MM.1S (cell line): ENCODE results near the gene LFNG.
"Not testable (repeated sequence)": the region's sequence is repeated elsewhere in the genome, so short reads cannot be mapped to it uniquely, and the experiment has no call there.

Source experiments
- DNase-seq: peaks from one replicate; pipeline ENCODE4 v3.0.0-alpha.2; 2015
- H2AFZ ChIP-seq: fragments of 300-600 bp; sonication (generic); 2 replicates; pipeline ENCODE4 v1.6.0; 2016; ENCODE audit warnings: antibody characterized with exemption, low read length
- H3F3A ChIP-seq: fragments of 300-600 bp; sonication (generic); 2 replicates; pipeline ENCODE4 v1.6.1; 2016; ENCODE audit warnings: mild to moderate bottlenecking, antibody characterized with exemption, low read length, moderate library complexity, mixed read lengths; ENCODE audit not compliant: insufficient read depth
- H3K27ac ChIP-seq: fragments of 300-600 bp; sonication (generic); 2 replicates; pipeline ENCODE4 v1.5.1; 2016; ENCODE audit warnings: mild to moderate bottlenecking, low read length
- H3K27me3 ChIP-seq: fragments of 300-600 bp; sonication (generic); replicated peaks from 2 replicates; pipeline ENCODE4 v1.6.0; 2016; ENCODE audit warnings: low read length; ENCODE audit not compliant: insufficient read depth
- H3K36me3 ChIP-seq: fragments of 300-600 bp; sonication (generic); replicated peaks from 2 replicates; pipeline ENCODE4 v1.6.1; 2016; ENCODE audit warnings: mild to moderate bottlenecking, low read length, mixed read lengths; ENCODE audit not compliant: insufficient read depth
- H3K4me1 ChIP-seq: fragments of 300-600 bp; sonication (generic); 2 replicates; pipeline ENCODE4 v1.6.1; 2016; ENCODE audit warnings: low read length, mixed read lengths
- H3K4me2 ChIP-seq: fragments of 300-600 bp; sonication (generic); 2 replicates; pipeline ENCODE4 v1.6.0; 2016; ENCODE audit warnings: low read depth, low read length
- H3K4me3 ChIP-seq: fragments of 300-600 bp; sonication (generic); 2 replicates; pipeline ENCODE4 v1.5.1; 2016; ENCODE audit warnings: low read length, mixed read lengths
- H3K79me2 ChIP-seq: fragments of 300-600 bp; sonication (generic); 2 replicates; pipeline ENCODE4 v1.6.1; 2016; ENCODE audit warnings: mixed run types, low read length, mixed read lengths
- H3K9ac ChIP-seq: fragments of 300-600 bp; sonication (generic); 2 replicates; pipeline ENCODE4 v1.6.1; 2016; ENCODE audit warnings: low read length, mixed read lengths
- H3K9me2 ChIP-seq: fragments of 300-600 bp; sonication (generic); replicated peaks from 2 replicates; pipeline ENCODE4 v1.6.1; 2016; ENCODE audit warnings: mild to moderate bottlenecking, low read length, mixed read lengths; ENCODE audit not compliant: insufficient read depth
- H3K9me3 ChIP-seq: fragments of 300-600 bp; sonication (generic); replicated peaks from 2 replicates; pipeline ENCODE4 v1.6.1; 2016; ENCODE audit warnings: mild to moderate bottlenecking, low read length, mixed read lengths; ENCODE audit not compliant: insufficient read depth
- H4K20me1 ChIP-seq: fragments of 300-600 bp; sonication (generic); 2 replicates; pipeline ENCODE4 v1.6.1; 2016; ENCODE audit warnings: mild to moderate bottlenecking, low read length, moderate library complexity, mixed read lengths; ENCODE audit not compliant: insufficient read depth
- CTCF ChIP-seq: fragments of 300-600 bp; sonication (generic); IDR thresholded peaks from 2 replicates; pipeline ENCODE4 v1.5.1; 2016; ENCODE audit warnings: antibody characterized with exemption, low read length, mixed read lengths
- EZH2 ChIP-seq: fragments of 300-600 bp; sonication (generic); optimal IDR thresholded peaks from 2 replicates; pipeline ENCODE3; 2017; ENCODE audit warnings: low read depth, mild to moderate bottlenecking, antibody characterized with exemption, low read length, mixed read lengths
- EZH2phosphoT487 ChIP-seq: fragments of 300-600 bp; sonication (generic); IDR thresholded peaks from 2 replicates; pipeline ENCODE4 v1.6.1; 2018; ENCODE audit warnings: antibody characterized with exemption, low read length

The LFNG gene

GRCh38 chr7:2528481-2529095 is 9.0 kb downstream of the LFNG start:
- Histone ChIP-seq H3K9me2 (no peaks in the 10 kb centered on the region), H3K9me3 (no peaks in the 10 kb centered on the region), H3K36me3 (no peaks in the 10 kb centered on the region), H3K79me2 (no peaks in the 10 kb centered on the region), H4K20me1 (no peaks in the 10 kb centered on the region), H3K27ac (no peak overlapping the region), H2AFZ (no peak overlapping the region), H3K27me3 (peaks cover 52% of the 10 kb centered on the region), H3K9ac (no peak overlapping the region), H3K4me2 (no peak overlapping the region), H3F3A (no peaks in the 10 kb centered on the region), H3K4me3 (no peak overlapping the region), H3K4me1 (no peaks in the 10 kb centered on the region)
- no peak for TF ChIP-seq EZH2phosphoT487
- no peak for TF ChIP-seq CTCF
- TF ChIP-seq EZH2, result no peak
- no peak for DNase-seq

DNA sequence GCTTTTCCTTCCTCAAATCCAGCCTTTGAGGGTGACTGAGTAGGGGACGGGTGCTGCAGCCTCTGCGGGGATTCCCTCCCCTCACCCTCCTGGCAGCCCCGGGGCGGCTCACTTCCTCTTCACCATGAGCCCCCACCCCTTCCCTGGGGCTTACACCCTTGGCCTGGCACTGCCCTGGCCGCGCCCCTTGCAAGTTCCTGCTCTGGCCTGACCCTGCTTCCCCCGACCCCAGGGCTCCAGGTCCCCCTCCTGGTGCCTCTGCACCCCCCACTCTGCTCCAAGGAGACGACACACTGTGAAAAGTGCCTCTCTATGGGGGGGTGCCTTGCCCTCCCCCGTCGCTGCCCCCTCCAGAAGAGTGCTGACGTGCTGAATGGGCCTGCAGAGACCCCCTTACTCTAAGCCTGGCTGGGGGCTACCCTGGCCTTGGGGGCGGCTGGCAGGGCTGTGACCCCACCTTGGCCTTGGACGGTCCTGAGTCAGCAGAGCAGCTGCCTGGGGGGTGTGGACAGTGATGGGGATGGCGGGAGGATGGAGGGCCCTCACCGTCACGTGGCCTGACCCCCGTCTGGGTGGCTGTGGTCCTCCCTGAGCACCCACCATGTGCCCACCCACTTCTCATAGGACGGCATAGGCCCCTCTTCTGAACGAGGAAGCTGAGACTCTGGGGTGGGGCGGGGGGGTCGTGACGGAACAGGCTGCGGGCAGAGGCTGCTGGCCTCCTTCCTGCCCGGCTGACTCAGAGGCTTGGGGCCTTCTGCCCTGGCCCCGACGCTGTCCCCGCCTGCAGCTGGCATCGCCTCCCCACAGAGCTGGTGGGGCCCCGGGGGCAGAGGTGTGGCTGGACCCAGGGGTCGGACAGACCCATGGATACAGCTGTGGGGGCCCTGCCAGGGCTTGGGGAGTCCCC is 9.8 kb downstream of the LFNG start:
- no peaks in the 10 kb centered on the region for H3K9me2 ChIP-seq
- no peak overlapping the region for H3K4me2 ChIP-seq
- H3K79me2 ChIP-seq, result no peaks in the 10 kb centered on the region
- no peak overlapping the region for H3K27ac ChIP-seq
- no peaks in the 10 kb centered on the region for H3K36me3 ChIP-seq
- no peak overlapping the region for H2AFZ ChIP-seq
- no peaks in the 10 kb centered on the region for H3F3A ChIP-seq
- H3K27me3 ChIP-seq, result peaks cover 43% of the 10 kb centered on the region
- no peaks in the 10 kb centered on the region for H4K20me1 ChIP-seq
- TF ChIP-seq EZH2phosphoT487 (no peak), EZH2 (no peak), CTCF (no peak)
- no peak for DNase-seq
- H3K4me3 ChIP-seq, result no peak overlapping the region
- no peaks in the 10 kb centered on the region for H3K4me1 ChIP-seq
- H3K9ac ChIP-seq, result no peak overlapping the region
- H3K9me3 ChIP-seq, result no peaks in the 10 kb centered on the region

DNA sequence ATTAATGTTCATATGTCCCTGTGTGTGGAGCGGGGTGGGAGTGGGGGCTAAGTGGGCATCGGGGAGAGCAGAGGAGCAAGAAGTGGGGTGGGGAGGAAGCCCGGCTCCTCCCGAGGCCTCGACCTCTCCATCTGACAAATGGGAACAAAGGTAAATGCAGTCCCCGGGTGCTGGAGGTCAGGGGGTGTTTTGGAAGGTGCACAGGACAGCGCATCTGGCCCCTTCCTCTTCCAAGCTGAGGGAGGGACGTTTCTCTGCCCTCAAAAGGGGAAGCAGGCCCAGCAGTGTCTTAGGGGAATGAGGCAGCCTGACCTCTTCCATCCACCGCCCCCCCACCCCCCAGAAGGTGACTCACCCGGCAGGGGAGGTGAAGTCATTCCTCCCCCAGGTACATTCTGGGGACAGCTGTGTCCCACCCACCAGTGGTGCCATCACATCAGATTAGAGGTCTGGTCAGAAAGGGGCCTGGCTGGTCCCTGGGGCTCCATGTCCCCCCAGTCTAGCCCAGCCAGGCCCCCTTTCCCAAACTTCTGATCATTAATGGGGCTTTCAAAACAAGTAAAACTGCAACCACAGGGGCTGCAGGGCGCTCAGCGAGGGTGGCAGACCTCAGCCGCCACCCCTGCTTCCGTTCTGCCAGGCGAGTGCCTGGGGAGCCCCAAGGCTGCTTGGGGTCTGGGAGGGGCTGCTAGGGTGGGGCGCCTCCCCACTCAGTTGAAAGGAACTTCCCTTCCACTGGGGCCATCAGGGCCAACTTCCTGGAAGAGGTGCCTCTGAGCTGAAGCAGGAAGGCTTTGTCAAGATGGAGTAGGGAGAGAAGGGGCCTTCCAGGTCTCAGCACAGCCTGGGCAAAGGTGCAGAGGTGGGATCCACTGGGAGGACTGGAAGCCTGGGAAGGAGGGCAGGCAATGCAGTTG is 10.8 kb downstream of the LFNG start:
- Histone ChIP-seq H3F3A (no peaks in the 10 kb centered on the region), H4K20me1 (no peaks in the 10 kb centered on the region), H3K36me3 (no peaks in the 10 kb centered on the region), H3K9me2 (no peaks in the 10 kb centered on the region), H3K9ac (no peak overlapping the region), H3K4me1 (no peaks in the 10 kb centered on the region), H3K27me3 (peaks cover 34% of the 10 kb centered on the region), H3K9me3 (no peaks in the 10 kb centered on the region), H3K27ac (no peak overlapping the region), H3K79me2 (no peaks in the 10 kb centered on the region), H3K4me2 (no peak overlapping the region), H2AFZ (no peak overlapping the region), H3K4me3 (no peak overlapping the region)
- TF ChIP-seq EZH2phosphoT487 (no peak), CTCF (no peak), EZH2 (no peak)
- DNase-seq, result no peak

- not testable (repeated sequence) for H3K4me3 ChIP-seq, H3K36me3 ChIP-seq, H2AFZ ChIP-seq, H3K9ac ChIP-seq, H4K20me1 ChIP-seq, H3K79me2 ChIP-seq, H3K9me2 ChIP-seq, H3K4me1 ChIP-seq, H3K4me2 ChIP-seq, H3K9me3 ChIP-seq, H3K27ac ChIP-seq, H3F3A ChIP-seq, DNase-seq
- peaks cover 26% of the 10 kb centered on the region for H3K27me3 ChIP-seq
Observed at GRCh38 chr7:2530994-2531795, 11.6 kb downstream of the LFNG start.

GRCh38 chr7:2531796-2532110 is 12.2 kb downstream of the LFNG start:
- not testable (repeated sequence) for H3K9me2 ChIP-seq, H3K36me3 ChIP-seq, DNase-seq, H3K9me3 ChIP-seq, H2AFZ ChIP-seq, H3K4me1 ChIP-seq, H4K20me1 ChIP-seq, H3K9ac ChIP-seq, H3K4me2 ChIP-seq, H3K79me2 ChIP-seq, H3K27ac ChIP-seq, H3K4me3 ChIP-seq, H3F3A ChIP-seq
- peaks cover 20% of the 10 kb centered on the region for H3K27me3 ChIP-seq
